ENCODE data around the gene GNAI2.
A peak's percentile ranks its signal among the peaks of the same experiment; 100 is the strongest.
"Not testable (repeated sequence)": the region's sequence is repeated elsewhere in the genome, so short reads cannot be mapped to it uniquely, and the experiment has no call there.

GNAI2 gene

DNA sequence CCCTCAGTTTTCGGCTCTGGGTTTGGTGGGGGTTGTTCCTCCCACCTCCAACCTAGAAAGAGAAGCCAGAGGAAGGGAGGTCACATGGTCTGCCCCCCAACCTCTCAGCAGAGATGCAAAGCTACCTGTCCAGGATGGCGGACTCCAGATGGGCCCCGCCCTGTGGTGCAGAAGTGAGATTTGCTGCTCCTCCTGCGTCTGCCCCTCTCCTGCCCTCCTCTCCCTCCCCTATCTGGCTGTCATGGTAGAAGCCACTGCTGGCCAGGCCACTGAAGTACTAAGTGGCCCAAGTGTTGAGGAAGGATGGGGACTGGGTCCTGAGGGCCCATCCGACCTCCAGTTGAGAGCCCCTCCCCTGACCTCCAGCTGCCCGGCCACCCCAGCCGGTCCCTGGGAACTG lies 30.8 kb downstream of the GNAI2 start:
- no peak for DNase-seq

DNA sequence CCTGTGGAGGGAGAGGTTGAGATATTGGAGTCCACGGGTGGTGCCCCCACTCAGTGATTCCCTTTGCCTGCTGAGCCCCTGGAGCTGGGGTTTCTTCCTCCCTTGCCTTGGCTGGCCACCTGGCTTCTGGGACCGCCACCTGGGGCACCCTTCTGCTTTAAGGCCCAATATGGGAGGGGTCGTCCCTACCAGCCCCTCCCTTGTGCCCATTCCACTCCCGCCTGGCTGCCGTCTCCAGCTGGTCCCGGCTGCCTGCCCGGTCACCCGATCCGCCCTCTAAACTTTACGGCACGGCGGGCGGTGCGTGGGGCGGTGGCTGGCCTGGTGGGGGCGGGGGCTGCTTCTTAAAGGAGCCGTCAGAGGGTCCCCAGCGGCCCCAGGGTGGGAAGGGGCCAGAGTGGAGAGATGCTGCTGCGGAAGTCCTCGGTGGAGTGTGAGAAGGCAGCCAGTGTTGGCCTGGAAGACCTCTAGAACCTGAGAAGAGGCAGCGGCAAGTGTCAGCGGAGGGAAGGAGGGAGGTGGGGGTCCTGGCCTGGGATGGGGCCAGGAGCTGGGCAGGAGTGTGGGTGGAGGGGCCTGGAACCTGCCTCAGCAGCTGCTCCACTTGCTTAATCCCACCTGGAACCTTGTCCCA lies 31.4 kb downstream of the GNAI2 start:
- DNase-seq = no peak

DNA sequence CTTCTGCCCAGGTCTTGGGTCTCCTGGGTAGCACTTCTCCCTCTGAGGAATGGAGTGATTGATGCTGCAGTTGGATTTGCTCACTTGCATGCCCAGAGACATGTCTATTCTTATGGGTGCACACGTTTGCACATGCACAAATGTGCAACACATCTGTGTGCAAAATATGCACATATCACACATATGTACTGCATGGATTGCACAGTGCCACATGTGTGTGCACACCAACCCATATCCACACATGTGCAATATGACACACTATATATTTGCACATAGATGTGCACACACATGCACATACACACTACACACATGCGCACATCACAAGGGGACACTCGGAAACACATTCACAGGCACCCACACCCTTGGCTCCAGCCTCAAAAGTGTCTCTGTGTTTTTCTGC lies 32.3 kb downstream of the GNAI2 start:
- DNase-seq = no peak

DNA sequence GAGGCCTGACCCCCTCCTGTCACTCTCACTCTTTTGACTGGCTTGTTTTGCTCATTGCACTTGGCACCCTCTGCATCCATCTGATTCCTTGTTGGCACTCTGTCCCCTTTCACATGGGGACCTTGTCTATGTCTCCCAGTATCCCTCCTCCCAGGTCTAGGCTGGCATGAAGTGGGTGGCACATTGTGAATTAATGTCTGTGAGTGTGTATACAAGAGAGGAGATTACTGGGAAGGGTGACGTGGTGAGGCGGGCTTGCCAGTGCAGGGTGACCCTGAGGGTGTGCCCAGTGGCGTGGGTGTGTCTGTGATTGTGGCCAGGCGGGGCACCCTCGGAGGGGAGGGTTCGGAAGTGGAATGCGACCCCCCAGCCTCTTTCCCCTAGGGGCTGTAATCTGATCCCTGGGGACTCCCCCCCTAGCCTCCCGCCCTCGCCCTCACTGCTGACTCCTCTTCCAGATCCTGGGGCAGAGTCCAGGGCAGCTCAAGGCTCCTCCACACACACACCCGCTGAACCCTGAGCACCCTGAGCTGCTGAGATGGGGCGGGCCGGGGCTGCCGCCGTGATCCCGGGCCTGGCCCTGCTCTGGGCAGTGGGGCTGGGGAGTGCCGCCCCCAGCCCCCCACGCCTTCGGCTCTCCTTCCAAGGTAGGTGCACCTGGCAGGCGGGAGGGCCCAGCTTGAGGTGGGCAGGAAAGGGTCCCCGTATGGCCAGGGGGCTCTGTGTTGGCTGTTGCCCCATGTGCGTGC lies 32.9 kb downstream of the GNAI2 start, which contains the start of gene SEMA3B:
SEMA3B (plus strand) TSS at position 445 of the 749 bp plus-strand sequence; CDS start at position 539, 94 bp downstream.
- no peak for DNase-seq

- DNase-seq = no peak
These were observed 33.5 kb downstream of the GNAI2 start for GRCh38 chr3:50269460-50269859.

GRCh38 chr3:50269977-50270413 lies 34.0 kb downstream of the GNAI2 start:
- no peak for DNase-seq

DNA sequence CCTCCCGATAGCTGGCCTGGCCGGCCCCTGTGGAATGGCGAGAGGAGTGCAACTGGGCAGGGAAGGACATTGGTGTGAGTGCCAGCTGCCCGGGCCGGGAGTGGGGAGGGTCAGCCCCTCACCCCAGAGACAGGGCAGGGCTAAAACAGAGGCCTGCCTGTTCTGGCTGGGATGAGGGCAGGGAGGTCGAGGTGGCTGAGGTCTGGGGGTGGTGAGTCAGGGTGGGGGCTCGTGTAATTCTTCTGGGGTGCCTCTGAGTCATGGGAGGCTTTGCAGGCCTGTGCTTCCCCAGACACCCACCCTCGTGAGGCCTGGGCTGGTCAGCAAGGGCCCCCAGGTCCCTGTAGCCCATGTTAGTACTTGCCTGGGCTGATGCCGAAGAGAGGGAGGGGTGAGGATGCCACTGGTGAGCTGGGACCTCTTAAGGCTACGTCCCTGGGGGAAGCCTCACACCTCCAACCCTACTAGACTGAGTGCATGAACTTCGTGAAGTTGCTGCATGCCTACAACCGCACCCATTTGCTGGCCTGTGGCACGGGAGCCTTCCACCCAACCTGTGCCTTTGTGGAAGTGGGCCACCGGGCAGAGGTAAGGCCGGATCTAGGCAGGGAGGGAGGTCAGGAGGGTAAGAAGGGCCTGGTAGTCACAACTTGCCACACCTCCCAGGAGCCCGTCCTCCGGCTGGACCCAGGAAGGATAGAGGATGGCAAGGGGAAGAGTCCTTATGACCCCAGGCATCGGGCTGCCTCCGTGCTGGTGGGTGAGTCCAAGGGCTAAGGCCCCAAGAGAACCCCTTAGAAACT lies 34.6 kb downstream of the GNAI2 start:
- DNase-seq = no peak

- no peak for DNase-seq
These were observed 35.4 kb downstream of the GNAI2 start for GRCh38 chr3:50271314-50271936.

DNA sequence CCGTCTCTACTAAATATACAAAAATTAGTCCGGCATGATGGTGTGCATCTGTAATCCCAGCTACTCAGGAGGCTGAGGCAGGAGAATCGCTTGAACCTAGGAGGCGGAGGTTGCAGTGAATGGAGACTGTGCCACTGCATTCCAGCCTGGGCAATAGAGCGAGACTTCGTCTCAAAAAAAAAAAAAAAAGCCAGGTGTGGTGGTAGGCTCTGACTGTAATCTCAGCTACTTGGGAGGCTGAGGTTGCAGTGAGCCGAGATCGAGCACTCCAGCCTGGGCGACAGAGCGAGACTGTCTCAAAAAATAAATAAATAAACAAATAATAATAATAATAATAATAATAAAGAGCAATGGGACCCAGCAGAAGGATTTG lies 36.5 kb downstream of the GNAI2 start:
- not testable (repeated sequence) for DNase-seq

- DNase-seq = peak; percentile 99
These were observed 37.1 kb downstream of the GNAI2 start for GRCh38 chr3:50272911-50273688.

DNA sequence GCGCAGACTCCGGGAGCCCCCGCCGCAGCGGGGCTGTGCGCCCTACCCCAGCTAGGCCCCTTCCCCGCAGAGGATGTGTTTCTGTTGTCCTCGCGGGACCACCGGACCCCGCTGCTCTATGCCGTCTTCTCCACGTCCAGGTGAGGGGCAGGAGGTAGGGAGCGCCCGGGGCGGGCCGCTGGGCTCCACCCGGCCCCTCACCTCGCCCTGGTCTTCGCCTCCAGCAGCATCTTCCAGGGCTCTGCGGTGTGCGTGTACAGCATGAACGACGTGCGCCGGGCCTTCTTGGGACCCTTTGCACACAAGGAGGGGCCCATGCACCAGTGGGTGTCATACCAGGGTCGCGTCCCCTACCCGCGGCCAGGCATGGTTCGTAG lies 37.7 kb downstream of the GNAI2 start:
- no peak for DNase-seq

DNA sequence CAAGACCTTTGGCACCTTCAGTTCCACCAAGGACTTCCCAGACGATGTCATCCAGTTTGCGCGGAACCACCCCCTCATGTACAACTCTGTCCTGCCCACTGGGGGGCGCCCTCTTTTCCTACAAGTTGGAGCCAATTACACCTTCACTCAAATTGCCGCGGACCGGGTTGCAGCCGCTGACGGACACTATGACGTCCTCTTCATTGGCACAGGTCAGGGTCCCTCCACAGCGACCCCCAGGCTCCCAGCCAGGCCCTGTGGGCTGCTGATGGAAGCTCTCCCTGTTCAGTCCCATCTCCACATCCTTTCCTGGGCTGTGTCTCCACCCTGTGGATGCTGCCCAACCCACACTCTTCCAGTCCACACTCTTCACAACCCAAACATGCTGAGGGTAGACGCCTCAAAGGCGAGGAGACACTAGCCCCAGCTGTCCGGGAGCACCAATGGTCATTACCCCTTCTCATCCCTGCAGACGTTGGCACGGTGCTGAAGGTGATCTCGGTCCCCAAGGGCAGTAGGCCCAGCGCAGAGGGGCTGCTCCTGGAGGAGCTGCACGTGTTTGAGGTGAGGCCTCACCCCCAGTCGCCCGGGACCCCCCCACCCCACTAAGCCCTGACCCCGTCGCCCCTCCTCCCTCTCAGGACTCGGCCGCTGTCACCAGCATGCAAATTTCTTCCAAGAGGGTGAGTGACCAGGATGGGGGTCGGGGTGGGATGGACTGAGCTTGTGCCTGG lies 38.5 kb downstream of the GNAI2 start:
- DNase-seq = peak; percentile 84

GRCh38 chr3:50275141-50275995 lies 39.4 kb downstream of the GNAI2 start:
- no peak for DNase-seq

DNA sequence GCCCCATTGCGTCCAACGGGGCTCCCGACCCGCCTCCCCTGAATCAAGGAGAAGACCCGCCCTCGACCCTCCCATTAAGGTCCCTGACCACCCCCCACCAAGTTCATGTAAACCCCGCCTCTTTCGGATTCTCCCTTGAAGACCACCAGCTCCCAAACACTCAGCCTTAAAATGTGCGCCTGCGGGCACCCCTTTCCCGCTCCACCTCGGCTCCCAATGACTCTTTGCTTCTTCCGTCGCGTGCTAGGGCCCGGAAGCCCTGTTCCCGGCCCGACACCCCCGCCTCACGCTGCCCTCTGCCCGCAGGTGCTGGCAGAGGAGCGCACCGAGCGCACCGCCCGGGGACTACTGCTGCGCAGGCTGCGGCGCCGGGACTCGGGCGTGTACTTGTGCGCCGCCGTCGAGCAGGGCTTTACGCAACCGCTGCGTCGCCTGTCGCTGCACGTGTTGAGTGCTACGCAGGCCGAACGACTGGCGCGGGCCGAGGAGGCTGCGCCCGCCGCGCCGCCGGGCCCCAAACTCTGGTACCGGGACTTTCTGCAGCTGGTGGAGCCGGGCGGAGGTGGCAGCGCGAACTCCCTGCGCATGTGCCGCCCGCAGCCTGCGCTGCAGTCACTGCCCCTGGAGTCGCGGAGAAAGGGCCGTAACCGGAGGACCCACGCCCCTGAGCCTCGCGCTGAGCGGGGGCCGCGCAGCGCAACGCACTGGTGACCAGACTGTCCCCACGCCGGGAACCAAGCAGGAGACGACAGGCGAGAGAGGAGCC lies 40.2 kb downstream of the GNAI2 start:
- DNase-seq = no peak

DNA sequence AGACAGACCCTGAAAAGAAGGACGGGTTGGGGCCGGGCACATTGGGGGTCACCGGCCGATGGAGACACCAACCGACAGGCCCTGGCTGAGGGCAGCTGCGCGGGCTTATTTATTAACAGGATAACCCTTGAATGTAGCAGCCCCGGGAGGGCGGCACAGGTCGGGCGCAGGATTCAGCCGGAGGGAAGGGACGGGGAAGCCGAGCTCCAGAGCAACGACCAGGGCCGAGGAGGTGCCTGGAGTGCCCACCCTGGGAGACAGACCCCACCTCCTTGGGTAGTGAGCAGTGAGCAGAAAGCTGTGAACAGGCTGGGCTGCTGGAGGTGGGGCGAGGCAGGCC lies 40.7 kb downstream of the GNAI2 start:
- no peak for DNase-seq

GRCh38 chr3:50278123-50278879 lies 42.3 kb downstream of the GNAI2 start:
- no peak for DNase-seq

DNA sequence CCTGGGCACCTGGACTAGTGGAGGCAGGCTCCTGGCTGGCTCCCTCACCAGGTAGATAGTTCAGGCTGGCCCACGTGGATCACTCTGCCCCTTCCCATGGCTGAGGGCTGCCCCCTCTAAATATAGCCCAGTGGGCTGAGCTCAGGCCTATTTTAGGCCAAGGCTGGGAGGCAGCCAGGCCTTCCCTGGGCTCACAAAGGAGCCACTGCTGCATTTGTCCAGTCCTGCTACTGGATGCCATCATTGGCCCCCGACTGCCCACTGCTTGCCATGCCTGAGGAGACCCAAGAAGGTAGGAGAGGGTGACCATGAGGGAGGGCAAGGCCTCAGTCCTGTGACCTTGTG lies 42.8 kb downstream of the GNAI2 start, which contains the start of gene LSMEM2:
LSMEM2 (plus strand) TSS at position 208 of the 345 bp plus-strand sequence; CDS start at position 235, 27 bp downstream.
- no peak for DNase-seq

GRCh38 chr3:50279255-50280016 lies 43.4 kb downstream of the GNAI2 start:
- DNase-seq = no peak

All from activated CD8-positive, alpha-beta memory T cell treated with anti-CD3 and anti-CD28 coated beads for 24 hours (primary cell).